Placental epithelial cell (primary cell): ENCODE data around the gene CANT1. TPM values are rescaled to one million over a fixed set of nuclear protein-coding genes. Genes with fewer than 3 reads are reported as not detected.

Experiments used
- total RNA-seq: library from RNA; depleted of rRNA; stranded (reverse); fragments of >200 nt; gene quantifications from 2 replicates; pipeline ENCODE4 v1.2.3, GENCODE V29; 2012

Gene CANT1
- 64.0 and 84.4 TPM in 2 replicates for total RNA-seq

GRCh38 chr17:79009397-79010303 is at the start of gene CANT1:
CANT1 (minus strand) TSS chr17:79009764; CDS start chr17:78997622, 12,142 bp downstream.

GRCh38 chr17:79023886-79024771 is 14.6 kb upstream of the CANT1 start, which contains the start of gene C1QTNF1:
C1QTNF1 (plus strand) TSS chr17:79024169; CDS start chr17:79043969, 19,800 bp downstream.

GRCh38 chr17:78979780-78980623 is 29.6 kb downstream of the CANT1 start, which contains the start of gene LGALS3BP:
LGALS3BP (minus strand) TSS chr17:78979923; CDS start chr17:78977191, 2,732 bp downstream.

Other genes with a start within 250 kb of the CANT1 start
- 36.1 and 51.1 TPM in 2 replicates for gene CYTH1, start 227.5 kb downstream of the CANT1 start, total RNA-seq
- gene USP36, start 168.9 kb downstream of the CANT1 start, total RNA-seq: 26.3 and 30.9 TPM in 2 replicates
- gene CEP295NL, start 106.6 kb downstream of the CANT1 start, total RNA-seq: 2.5 and 2.7 TPM in 2 replicates
- 64.5 and 73.0 TPM in 2 replicates for gene TIMP2, start 84.4 kb downstream of the CANT1 start, total RNA-seq
- gene LGALS3BP, start 29.8 kb downstream of the CANT1 start, total RNA-seq: 56.4 and 117 TPM in 2 replicates
- 3.1 TPM in 2 replicates for gene C1QTNF1, start 14.4 kb upstream of the CANT1 start, total RNA-seq
- 7.8 and 16.5 TPM in 2 replicates for gene ENGASE, start 65.1 kb upstream of the CANT1 start, total RNA-seq